Brain microvascular endothelial cell (primary cell): ENCODE data around the gene ZNF805.

ENCODE experiments used
- DNase-seq: peaks from one replicate; pipeline ENCODE4 v3.0.0-alpha.2; 2020
- H3K27ac ChIP-seq: fragments of 250-450 bp; sonication (Bioruptor Pico); 2 replicates; pipeline ENCODE4 v1.5.1; 2020; ENCODE audit warnings: mild to moderate bottlenecking, moderate library complexity
- H3K27me3 ChIP-seq: fragments of 250-450 bp; sonication (Bioruptor Pico); replicated peaks from 2 replicates; pipeline ENCODE4 v1.5.1; 2020; ENCODE audit warnings: mild to moderate bottlenecking
- H3K36me3 ChIP-seq: fragments of 250-450 bp; sonication (Bioruptor Pico); replicated peaks from 2 replicates; pipeline ENCODE4 v1.5.1; 2020; ENCODE audit warnings: mild to moderate bottlenecking
- H3K4me3 ChIP-seq: 2 replicates; pipeline ENCODE4 v1.5.1; 2011; ENCODE audit warnings: low read depth, mild to moderate bottlenecking, control low read depth, low read length, moderate library complexity
- in situ Hi-C: cut with HindIII; loops from 2 replicates; pipeline ENCODE4 v1.10.0; 2017; ENCODE audit warnings: low sequenced_read_pairs, low pct_ligation_motif_present
- TF ChIP-seq, protein P1 (sequence below): IDR thresholded peaks from 2 replicates; pipeline ENCODE4 v1.5.1; 2011; ENCODE audit warnings: low read depth, mild to moderate bottlenecking, moderate library complexity, low read length, control low read depth, inconsistent platforms; ENCODE audit errors: missing control alignments

ZNF805 gene

DNA sequence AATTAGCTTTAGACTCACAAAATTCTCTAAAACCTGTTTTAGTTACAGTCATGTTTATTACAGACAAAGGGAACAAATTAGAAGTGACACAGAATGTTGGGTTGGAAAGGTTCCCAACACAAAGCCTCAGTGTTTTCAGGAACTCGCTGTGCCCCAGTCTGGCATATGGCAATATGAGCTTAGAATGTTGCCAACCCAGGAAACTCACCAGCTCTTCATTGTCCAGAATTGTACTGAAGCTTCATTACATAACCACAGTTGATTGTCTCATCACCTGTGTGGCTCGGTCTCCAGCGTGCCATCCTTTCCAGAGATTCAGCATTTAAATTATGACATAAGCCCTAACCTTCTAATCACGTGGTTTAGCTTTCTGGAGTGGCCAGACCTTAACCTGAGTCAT is 30.1 kb upstream of the ZNF805 start:
- no peak for DNase-seq
- Histone ChIP-seq H3K4me3 (no peak overlapping the region), H3K27me3 (no peaks in the 10 kb centered on the region), H3K36me3 (peaks cover 60% of the 10 kb centered on the region), H3K27ac (no peak overlapping the region)
- TF ChIP-seq, protein P1, sequence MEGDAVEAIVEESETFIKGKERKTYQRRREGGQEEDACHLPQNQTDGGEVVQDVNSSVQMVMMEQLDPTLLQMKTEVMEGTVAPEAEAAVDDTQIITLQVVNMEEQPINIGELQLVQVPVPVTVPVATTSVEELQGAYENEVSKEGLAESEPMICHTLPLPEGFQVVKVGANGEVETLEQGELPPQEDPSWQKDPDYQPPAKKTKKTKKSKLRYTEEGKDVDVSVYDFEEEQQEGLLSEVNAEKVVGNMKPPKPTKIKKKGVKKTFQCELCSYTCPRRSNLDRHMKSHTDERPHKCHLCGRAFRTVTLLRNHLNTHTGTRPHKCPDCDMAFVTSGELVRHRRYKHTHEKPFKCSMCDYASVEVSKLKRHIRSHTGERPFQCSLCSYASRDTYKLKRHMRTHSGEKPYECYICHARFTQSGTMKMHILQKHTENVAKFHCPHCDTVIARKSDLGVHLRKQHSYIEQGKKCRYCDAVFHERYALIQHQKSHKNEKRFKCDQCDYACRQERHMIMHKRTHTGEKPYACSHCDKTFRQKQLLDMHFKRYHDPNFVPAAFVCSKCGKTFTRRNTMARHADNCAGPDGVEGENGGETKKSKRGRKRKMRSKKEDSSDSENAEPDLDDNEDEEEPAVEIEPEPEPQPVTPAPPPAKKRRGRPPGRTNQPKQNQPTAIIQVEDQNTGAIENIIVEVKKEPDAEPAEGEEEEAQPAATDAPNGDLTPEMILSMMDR: no peak
- in situ Hi-C loops: no loop called here

DNA sequence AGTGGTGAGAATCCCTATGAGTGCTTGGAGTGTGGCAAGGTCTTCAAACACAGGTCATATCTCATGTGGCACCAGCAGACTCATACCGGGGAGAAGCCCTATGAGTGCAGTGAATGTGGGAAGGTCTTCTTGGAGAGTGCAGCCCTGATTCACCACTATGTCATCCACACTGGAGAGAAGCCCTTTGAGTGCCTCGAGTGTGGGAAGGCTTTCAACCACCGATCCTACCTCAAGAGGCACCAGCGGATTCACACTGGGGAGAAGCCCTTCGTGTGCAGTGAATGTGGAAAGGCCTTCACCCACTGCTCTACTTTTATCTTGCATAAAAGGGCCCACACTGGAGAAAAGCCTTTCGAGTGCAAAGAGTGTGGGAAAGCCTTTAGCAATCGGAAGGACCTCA is 28.3 kb upstream of the ZNF805 start:
- H3K36me3 ChIP-seq: peaks cover 50% of the 10 kb centered on the region
- H3K27me3 ChIP-seq: no peaks in the 10 kb centered on the region
- H3K4me3 ChIP-seq: no peak overlapping the region
- TF ChIP-seq, protein P1: no peak
- no peak for DNase-seq
- no peak overlapping the region for H3K27ac ChIP-seq
- in situ Hi-C loops: no loop called here

DNA sequence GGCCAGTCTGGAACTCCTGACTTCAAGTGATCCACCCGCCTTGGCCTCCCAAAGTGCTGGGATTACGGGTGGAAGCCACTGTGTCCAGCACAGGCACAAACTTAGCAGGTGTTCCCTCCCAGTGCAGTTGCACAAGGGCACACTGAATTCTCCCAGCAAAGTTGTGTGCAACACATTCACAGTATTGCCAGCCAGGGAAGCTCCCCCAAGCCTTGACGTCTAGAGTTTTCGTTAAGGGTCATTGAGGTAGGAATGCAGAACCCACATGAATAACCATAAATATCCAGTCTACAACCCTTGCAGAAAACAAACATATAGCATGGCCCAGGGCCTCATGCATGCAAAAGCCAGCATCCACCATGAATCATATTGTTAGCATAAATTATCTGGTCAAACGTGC is 12.9 kb upstream of the ZNF805 start:
- no peaks in the 10 kb centered on the region for H3K27me3 ChIP-seq
- in situ Hi-C loops: no loop called here
- TF ChIP-seq, protein P1: no peak
- H3K4me3 ChIP-seq: no peak overlapping the region
- H3K36me3 ChIP-seq: no peaks in the 10 kb centered on the region
- no peak for DNase-seq
- no peak overlapping the region for H3K27ac ChIP-seq

DNA sequence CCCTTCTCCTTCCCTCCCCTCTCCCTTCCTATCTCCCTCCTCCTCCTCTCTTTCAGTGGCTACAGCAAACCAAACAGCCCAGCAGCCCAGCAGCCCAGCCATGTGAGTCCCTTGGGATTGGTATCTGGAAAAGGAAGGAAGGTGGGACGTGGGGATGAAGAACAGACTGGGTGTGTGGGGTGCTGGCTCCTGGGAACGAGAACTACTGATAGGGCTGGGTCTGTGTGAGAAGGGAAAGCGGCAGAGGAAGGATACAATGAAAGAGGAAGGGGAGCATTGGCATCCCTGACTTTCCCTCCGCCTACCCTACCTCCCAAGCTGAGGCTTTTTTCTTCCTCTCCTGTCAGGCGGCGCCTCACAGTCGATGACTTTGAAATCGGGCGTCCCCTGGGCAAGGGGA is 8.7 kb upstream of the ZNF805 start:
- in situ Hi-C loops: no loop called here
- H3K27me3 ChIP-seq: no peaks in the 10 kb centered on the region
- H3K27ac ChIP-seq: no peak overlapping the region
- DNase-seq: no peak
- H3K36me3 ChIP-seq: no peaks in the 10 kb centered on the region
- no peak overlapping the region for H3K4me3 ChIP-seq
- TF ChIP-seq, protein P1: no peak

- Histone ChIP-seq H3K27me3 (no peaks in the 10 kb centered on the region), H3K4me3 (no peak overlapping the region), H3K27ac (no peak overlapping the region), H3K36me3 (no peaks in the 10 kb centered on the region)
- in situ Hi-C loops: no loop called here
- no peak for DNase-seq
- TF ChIP-seq, protein P1: no peak
Measured at GRCh38 chr19:57233207-57233606, 7.2 kb upstream of the ZNF805 start.

DNA sequence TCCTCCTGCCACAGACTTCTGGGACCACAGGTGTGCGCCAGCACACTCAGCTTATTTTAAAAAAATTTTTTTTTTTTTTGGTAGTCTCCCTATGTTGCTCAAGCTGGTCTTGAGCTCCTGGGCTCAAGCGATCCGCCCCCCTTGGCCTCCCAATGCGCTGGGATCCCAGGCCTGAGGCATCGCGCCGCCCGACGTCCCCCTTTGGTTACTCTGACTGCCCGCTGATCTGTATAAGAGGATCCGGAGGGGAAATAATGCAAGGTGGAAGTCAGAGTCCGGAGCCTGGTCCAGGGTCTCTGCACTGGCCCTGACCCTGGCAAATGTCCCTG is 486 bp upstream of the ZNF805 start:
- peak overlapping the region; percentile 82 for H3K27ac ChIP-seq
- in situ Hi-C loops: no loop called here
- TF ChIP-seq, protein P1: no peak
- H3K36me3 ChIP-seq: peaks cover 9% of the 10 kb centered on the region
- H3K27me3 ChIP-seq: no peaks in the 10 kb centered on the region
- H3K4me3 ChIP-seq: peak overlapping the region; percentile 98
- DNase-seq: no peak
